ENCODE measurements around the gene GPR158. TPM values are rescaled to one million over a fixed set of nuclear protein-coding genes. Genes with fewer than 3 reads are reported as not detected.

The GPR158 gene
- total and polyA plus RNA-seq, 2 experiments from 2014 or later: 0.02 to 0.47 TPM

- H4K20me1 ChIP-seq (ENCODE audit: insufficient read depth, poor library complexity, severe bottlenecking): no peaks in the 10 kb centered on the region
- no peak overlapping the region for H3K4me2 ChIP-seq
- no peak for DNase-seq (ENCODE audit: low spot score)
- H3K4me3 ChIP-seq: no peak overlapping the region
- H3K9me2 ChIP-seq (replicated peaks; ENCODE audit: insufficient read depth): no peaks in the 10 kb centered on the region
- H3K9me3 ChIP-seq (ENCODE audit: low read depth): no peaks in the 10 kb centered on the region
- no peak for TF ChIP-seq EZH2 (IDR thresholded peaks at IDR 0.05; ENCODE audit: borderline replicate concordance)
- H3K27ac ChIP-seq: no peak overlapping the region
- H3K36me3 ChIP-seq (replicated peaks; ENCODE audit: insufficient read depth, low read depth): no peaks in the 10 kb centered on the region
- H3K4me1 ChIP-seq (ENCODE audit: insufficient read depth): no peaks in the 10 kb centered on the region
- no peaks in the 10 kb centered on the region for H3K79me2 ChIP-seq
- H2AFZ ChIP-seq: no peak overlapping the region
- H3K27me3 ChIP-seq: no peaks in the 10 kb centered on the region
Observed at GRCh38 chr10:25536027-25536426, 361.2 kb downstream of the GPR158 start.

GRCh38 chr10:25547382-25547781 lies 372.6 kb downstream of the GPR158 start:
- H3K9me2 ChIP-seq (replicated peaks; ENCODE audit: insufficient read depth): no peaks in the 10 kb centered on the region
- H4K20me1 ChIP-seq (ENCODE audit: insufficient read depth, poor library complexity, severe bottlenecking): no peaks in the 10 kb centered on the region
- peak; percentile 35 for DNase-seq (ENCODE audit: low spot score)
- TF ChIP-seq, protein P1, sequence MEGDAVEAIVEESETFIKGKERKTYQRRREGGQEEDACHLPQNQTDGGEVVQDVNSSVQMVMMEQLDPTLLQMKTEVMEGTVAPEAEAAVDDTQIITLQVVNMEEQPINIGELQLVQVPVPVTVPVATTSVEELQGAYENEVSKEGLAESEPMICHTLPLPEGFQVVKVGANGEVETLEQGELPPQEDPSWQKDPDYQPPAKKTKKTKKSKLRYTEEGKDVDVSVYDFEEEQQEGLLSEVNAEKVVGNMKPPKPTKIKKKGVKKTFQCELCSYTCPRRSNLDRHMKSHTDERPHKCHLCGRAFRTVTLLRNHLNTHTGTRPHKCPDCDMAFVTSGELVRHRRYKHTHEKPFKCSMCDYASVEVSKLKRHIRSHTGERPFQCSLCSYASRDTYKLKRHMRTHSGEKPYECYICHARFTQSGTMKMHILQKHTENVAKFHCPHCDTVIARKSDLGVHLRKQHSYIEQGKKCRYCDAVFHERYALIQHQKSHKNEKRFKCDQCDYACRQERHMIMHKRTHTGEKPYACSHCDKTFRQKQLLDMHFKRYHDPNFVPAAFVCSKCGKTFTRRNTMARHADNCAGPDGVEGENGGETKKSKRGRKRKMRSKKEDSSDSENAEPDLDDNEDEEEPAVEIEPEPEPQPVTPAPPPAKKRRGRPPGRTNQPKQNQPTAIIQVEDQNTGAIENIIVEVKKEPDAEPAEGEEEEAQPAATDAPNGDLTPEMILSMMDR (IDR thresholded peaks at IDR 0.05; ENCODE audit: poor library complexity): no peak
- TF ChIP-seq EZH2phosphoT487 (IDR thresholded peaks at IDR 0.05; ENCODE audit: low read depth, severe bottlenecking, unreplicated experiment) (no peak), EZH2 (IDR thresholded peaks at IDR 0.05; ENCODE audit: borderline replicate concordance) (no peak)
- H3K4me1 ChIP-seq (ENCODE audit: insufficient read depth): no peaks in the 10 kb centered on the region
- H3K36me3 ChIP-seq (replicated peaks; ENCODE audit: insufficient read depth, low read depth): no peaks in the 10 kb centered on the region
- H3K27me3 ChIP-seq: no peaks in the 10 kb centered on the region
- H3K27ac ChIP-seq: no peak overlapping the region
- H3K9me3 ChIP-seq (ENCODE audit: low read depth): no peaks in the 10 kb centered on the region
- no peak overlapping the region for H3K4me3 ChIP-seq
- no peaks in the 10 kb centered on the region for H3K79me2 ChIP-seq
- no peak overlapping the region for H3K4me2 ChIP-seq
- H2AFZ ChIP-seq: no peak overlapping the region
- WGBS (ENCODE audit: low lambda C conversion rate, missing lambda C conversion rate): 83% methylated on average over 4 of the region's 4 CpGs

GRCh38 chr10:25552283-25552919 lies 377.6 kb downstream of the GPR158 start:
- TF ChIP-seq EZH2 (IDR thresholded peaks at IDR 0.05; ENCODE audit: borderline replicate concordance) (no peak), EZH2phosphoT487 (IDR thresholded peaks at IDR 0.05; ENCODE audit: low read depth, severe bottlenecking, unreplicated experiment) (no peak)
- TF ChIP-seq, protein P1 (IDR thresholded peaks at IDR 0.05; ENCODE audit: poor library complexity): no peak
- no peak for DNase-seq (ENCODE audit: low spot score)
- H2AFZ ChIP-seq: no peak overlapping the region
- 70% methylated on average over 5 of the region's 5 CpGs for WGBS (ENCODE audit: low lambda C conversion rate, missing lambda C conversion rate)
- no peaks in the 10 kb centered on the region for H3K9me2 ChIP-seq (replicated peaks; ENCODE audit: insufficient read depth)
- H3K27me3 ChIP-seq: no peaks in the 10 kb centered on the region
- no peak overlapping the region for H3K27ac ChIP-seq
- H3K9me3 ChIP-seq (ENCODE audit: low read depth): no peaks in the 10 kb centered on the region
- no peaks in the 10 kb centered on the region for H3K4me1 ChIP-seq (ENCODE audit: insufficient read depth)
- H3K4me3 ChIP-seq: no peak overlapping the region
- H3K36me3 ChIP-seq (replicated peaks; ENCODE audit: insufficient read depth, low read depth): no peaks in the 10 kb centered on the region
- no peaks in the 10 kb centered on the region for H3K79me2 ChIP-seq
- no peak overlapping the region for H3K4me2 ChIP-seq
- H4K20me1 ChIP-seq (ENCODE audit: insufficient read depth, poor library complexity, severe bottlenecking): no peaks in the 10 kb centered on the region

GRCh38 chr10:25555865-25556264 lies 381.1 kb downstream of the GPR158 start:
- H2AFZ ChIP-seq: no peak overlapping the region
- H4K20me1 ChIP-seq (ENCODE audit: insufficient read depth, poor library complexity, severe bottlenecking): no peaks in the 10 kb centered on the region
- WGBS (ENCODE audit: low lambda C conversion rate, missing lambda C conversion rate): 88% methylated on average over 5 of the region's 5 CpGs
- H3K4me3 ChIP-seq: no peak overlapping the region
- H3K4me2 ChIP-seq: no peak overlapping the region
- no peaks in the 10 kb centered on the region for H3K36me3 ChIP-seq (replicated peaks; ENCODE audit: insufficient read depth, low read depth)
- H3K27me3 ChIP-seq: no peaks in the 10 kb centered on the region
- H3K9me2 ChIP-seq (replicated peaks; ENCODE audit: insufficient read depth): no peaks in the 10 kb centered on the region
- no peaks in the 10 kb centered on the region for H3K9me3 ChIP-seq (ENCODE audit: low read depth)
- no peaks in the 10 kb centered on the region for H3K4me1 ChIP-seq (ENCODE audit: insufficient read depth)
- DNase-seq (ENCODE audit: low spot score): no peak
- H3K79me2 ChIP-seq: no peaks in the 10 kb centered on the region
- H3K27ac ChIP-seq: peak overlapping the region; percentile 66
- TF ChIP-seq, protein P1 (IDR thresholded peaks at IDR 0.05; ENCODE audit: poor library complexity): no peak
- TF ChIP-seq EZH2 (IDR thresholded peaks at IDR 0.05; ENCODE audit: borderline replicate concordance): no peak
- no peak for TF ChIP-seq EZH2phosphoT487 (IDR thresholded peaks at IDR 0.05; ENCODE audit: low read depth, severe bottlenecking, unreplicated experiment)

Data from hepatocyte (in vitro differentiated cells).